ENCODE results near the gene MR1.
"Not testable (repeated sequence)": the region's sequence is repeated elsewhere in the genome, so short reads cannot be mapped to it uniquely, and the experiment has no call there.

MR1 gene

GRCh38 chr1:181032535-181032934 lies 1.2 kb upstream of the MR1 start:
- no peak for DNase-seq

DNA sequence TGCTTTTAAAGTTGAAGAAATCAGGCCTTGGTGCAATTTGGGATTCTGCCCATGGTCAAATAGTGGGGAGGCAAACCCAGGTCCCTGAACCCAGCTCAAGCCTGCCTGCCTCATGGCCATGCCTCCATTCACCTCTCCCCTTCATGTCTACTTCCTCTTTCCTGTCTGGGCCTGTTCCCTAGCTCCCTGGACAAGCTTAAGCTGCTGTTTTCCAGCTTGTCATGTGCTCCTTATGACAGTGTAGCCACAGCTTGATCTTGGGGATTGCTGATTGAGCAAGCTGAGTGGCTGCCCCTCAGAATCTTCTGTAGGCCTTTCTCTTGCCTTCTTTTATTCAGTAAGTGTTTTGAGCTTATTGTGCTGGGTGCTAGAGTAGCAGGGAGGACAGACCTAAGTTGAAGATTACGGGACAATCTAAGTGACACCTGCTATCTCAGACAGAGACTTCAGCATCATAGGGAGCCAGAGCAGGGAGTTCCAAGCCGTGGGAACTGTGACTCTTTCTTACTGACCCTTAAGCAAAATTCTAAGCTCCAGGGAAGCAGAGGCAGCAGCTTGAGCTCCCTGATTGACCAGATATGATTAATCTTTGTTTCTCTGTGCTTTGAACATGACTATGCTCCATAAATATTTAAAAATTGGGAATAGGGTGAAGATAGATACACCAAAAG lies 520 bp upstream of the MR1 start:
- peak; percentile 38 for DNase-seq

GRCh38 chr1:181035210-181035609 lies 1.4 kb downstream of the MR1 start:
- not testable (repeated sequence) for DNase-seq

DNA sequence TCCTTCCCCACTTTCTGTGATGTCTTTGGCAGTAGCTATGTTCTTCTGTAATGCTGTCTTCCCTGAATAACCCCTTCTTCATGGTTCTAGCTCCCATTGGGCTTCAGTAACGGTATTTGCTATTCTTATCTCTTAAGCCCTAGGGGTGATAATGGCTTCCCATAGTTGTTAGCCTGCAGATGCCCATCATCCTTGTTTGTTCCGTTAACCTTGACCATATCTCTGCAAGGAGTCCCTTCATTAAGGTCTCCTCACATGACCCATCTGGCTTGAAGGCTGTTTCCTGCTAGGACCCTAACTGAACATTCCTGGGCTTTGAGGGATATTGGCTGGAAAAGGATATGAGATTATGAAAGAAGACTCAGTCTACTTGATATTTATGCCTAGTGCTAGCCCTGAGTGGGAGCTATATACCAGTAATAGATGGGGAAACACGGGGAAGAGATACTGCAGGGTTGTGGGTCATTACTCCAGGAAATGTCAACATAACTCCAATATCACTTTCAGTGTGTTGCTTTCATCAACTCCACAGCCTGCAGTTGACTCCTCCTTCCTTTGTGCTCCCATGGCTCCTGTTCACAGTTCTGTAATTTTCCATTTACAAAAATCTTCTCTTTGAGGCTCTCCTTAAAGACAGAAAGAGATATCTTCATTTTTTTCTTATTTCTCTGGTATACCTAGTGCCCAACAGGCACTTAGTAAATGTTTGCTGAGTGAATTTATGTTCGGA lies 2.5 kb downstream of the MR1 start:
- no peak for DNase-seq

GRCh38 chr1:181037386-181037785 lies 3.6 kb downstream of the MR1 start:
- DNase-seq: no peak

DNA sequence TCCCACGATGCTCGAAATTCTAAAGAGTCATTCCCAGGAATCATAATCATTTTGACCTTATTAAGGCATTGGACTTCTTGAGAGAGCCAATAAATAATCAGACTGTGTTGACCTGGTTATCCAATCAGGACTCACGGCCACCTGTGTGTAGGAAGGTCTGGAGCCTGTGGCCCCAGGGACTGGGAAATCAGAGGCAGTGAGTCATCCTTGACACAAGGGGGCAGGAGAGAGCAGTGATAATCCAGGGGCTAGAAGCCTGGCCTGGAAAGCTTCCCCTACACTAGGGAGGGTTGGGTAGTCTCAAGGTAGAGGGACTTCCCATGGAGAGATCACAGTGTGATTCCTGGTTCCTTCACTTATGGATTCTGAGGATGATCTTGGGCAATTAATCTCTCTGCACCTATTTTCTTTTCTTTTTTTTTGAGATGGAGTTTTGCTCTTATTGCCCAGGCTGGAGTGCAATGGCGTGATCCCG lies 4.7 kb downstream of the MR1 start:
- DNase-seq: peak; percentile 41

GRCh38 chr1:181040284-181040865 lies 6.6 kb downstream of the MR1 start:
- no peak for DNase-seq

- no peak for DNase-seq
Observed at GRCh38 chr1:181043025-181043888, 9.5 kb downstream of the MR1 start.

GRCh38 chr1:181044449-181044966 lies 10.7 kb downstream of the MR1 start:
- no peak for DNase-seq

- not testable (repeated sequence) for DNase-seq
Observed at GRCh38 chr1:181045946-181046345, 12.2 kb downstream of the MR1 start.

DNA sequence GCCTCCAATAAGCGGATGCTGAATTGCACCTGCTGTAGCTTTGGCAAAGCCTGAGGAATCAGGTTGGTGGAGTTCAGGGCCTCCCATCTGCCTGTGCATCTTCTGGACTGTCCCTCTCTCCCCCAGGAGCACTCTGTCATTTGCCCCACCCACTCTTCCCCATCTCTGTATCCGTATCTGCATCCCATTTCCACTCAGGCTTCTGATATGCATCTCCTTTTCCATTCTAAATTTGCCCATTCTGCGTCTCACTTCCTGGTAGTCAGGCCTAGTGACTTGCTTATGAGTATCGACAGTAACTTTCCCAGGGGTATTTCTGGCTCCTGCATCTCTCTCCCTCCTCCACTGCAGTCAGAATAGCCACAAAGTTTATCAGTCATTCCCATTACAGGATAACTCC lies 15.6 kb downstream of the MR1 start:
- no peak for DNase-seq

DNA sequence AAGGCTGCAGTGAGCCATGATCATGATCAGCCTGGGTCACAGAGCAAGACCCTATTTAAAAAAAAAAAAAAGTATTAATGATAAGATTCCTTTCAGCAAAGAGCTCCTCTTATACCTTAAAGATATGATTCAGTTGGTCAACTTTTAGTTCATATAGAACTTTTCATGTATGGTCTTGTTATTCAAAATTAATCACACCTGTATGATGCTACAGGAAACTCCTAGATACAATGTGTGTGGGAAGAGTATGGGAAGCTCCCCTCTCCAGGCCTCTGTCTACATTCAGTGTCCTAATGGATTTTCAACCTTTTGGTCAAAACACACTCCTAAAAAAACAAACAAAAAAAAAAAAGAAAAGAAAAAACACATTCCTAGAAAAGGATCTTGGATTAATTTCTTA lies 17.1 kb downstream of the MR1 start:
- DNase-seq: no peak

DNA sequence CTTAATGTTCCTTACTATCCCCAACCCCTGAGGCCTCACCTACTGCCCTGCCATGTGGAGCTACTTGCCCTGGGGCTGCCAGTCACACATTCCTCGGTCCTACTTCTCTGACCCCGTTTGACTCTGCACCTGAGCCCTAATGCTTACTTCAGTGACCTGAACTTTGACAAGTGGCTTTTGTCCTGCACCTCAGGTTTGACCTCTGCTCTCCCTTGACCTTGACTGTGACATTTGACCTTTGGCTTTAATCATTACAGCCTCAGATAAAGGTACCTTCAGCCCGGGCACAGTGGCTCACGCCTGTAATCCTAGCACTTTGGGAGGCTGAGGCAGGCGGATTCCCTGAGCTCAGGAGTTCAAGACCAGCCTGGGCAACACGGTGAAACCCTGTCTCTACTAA lies 22.8 kb downstream of the MR1 start:
- no peak for DNase-seq

- DNase-seq: no peak
Observed at GRCh38 chr1:181057079-181057478, 23.3 kb downstream of the MR1 start.

DNA sequence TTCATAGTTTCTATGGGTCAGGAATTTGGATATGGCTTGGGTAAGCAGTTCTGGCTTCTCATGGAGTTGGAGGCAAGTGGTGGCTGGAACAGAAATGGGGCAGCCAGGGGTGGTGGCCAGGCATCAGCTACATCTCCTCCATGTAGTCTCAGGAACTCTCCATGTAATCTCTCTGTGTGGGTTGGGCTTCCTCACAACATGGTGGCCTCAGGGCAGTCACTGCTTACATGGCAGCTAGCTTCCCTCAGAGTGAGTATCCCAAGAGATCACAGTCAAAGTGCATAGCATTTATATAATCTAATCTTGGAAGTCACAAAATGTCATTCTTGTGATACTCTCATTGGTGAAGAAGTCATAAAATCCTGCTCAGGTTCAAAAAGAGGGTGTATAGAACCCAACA lies 25.7 kb downstream of the MR1 start:
- no peak for DNase-seq

DNA sequence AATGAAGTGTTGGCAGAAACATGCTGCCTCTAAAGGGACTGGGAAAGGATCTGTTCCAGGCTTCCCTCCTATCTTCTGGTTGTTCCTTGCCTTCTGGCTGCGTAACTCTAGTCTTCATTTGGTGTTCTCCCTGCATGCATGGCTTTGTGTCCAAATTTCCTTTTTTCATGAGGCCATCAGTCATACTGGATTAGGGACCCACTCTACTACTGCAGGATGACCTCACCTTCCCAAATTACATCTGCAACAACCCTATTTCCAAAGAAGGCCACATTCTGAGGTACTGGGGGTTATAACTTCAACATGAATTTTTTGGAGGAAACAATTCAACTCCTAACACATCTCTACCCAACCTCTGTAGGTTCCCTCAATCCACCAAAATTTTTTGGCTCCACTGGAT lies 26.3 kb downstream of the MR1 start:
- DNase-seq: no peak

DNA sequence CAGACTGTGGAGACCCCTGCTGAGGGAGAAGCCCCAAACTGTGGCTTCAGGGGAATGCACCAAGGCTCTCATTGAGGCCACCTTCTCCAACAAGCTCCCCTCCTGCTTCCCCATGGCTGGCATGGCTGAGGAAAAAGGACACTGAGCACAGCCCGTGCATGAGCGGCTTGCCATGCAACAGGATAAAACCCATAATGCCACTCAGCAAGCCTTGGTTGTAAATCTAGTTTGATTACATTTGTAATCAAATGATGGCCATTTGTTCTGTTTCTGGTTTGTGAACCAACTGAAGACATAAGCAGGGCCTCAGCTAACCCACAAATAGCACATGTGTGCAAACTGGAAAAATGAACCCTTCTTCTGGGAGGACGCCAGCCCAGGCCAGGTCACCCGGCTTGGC lies 27.2 kb downstream of the MR1 start:
- not testable (repeated sequence) for DNase-seq

DNA sequence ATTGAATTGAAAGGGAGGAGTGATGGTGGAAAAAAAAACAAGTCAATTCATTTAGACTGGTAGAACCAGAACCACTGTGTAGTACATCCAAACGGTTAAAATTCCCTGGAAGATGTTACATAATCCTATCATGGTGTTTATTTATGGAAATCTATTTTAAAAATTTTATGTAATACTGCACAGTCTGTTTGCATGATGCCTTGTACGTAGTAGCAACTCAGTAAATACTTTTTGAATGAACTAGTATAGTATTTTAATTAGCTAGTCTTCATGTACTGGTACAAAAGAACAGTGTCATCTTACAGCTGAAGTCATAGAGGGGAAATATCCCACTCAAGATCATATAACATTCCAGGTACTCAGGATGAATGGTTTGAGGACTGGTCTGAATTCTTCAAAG lies 27.7 kb downstream of the MR1 start:
- no peak for DNase-seq

GRCh38 chr1:181061891-181062835 lies 28.4 kb downstream of the MR1 start:
- DNase-seq: peak; percentile 43

- no peak for DNase-seq
Observed at GRCh38 chr1:181062836-181063428, 29.1 kb downstream of the MR1 start.

GRCh38 chr1:181064011-181064623 lies 30.3 kb downstream of the MR1 start:
- no peak for DNase-seq
